ENCODE measurements around the gene MAP7D3. TPM values are rescaled to one million over a fixed set of nuclear protein-coding genes. Genes with fewer than 3 reads are reported as not detected.

The MAP7D3 gene
- total and polyA plus RNA-seq, 2 of the 8 experiments (the other 6 are each of a cell fraction or from before 2014, with no cell fraction given), result 4.8 to 19.6 TPM

GRCh38 chrX:136168929-136169735, 82.1 kb downstream of the MAP7D3 start:
- Histone ChIP-seq H3K14ac (ENCODE audit: insufficient read length) (no peak overlapping the region), H3K27ac (ENCODE audit: low read depth, low read length) (no peak overlapping the region), H3K23ac (ENCODE audit: insufficient read length) (no peak overlapping the region), H3K79me1 (ENCODE audit: low read depth, low read length) (no peaks in the 10 kb centered on the region), H4K5ac (ENCODE audit: insufficient read length, low read depth, low read length) (no peak overlapping the region), H2BK15ac (ENCODE audit: low read length) (no peak overlapping the region), H3K4me3 (ENCODE audit: extremely low read depth in 1 of 4, insufficient read depth in 2 of 4, low read depth in 3 of 4, low read length in 4 of 4) (no peak overlapping the region), H3K27me3 (replicated peaks in 1 of 4; ENCODE audit: control insufficient read depth in 3 of 4, extremely low read depth in 1 of 4, insufficient read depth in 3 of 4, low read length in 3 of 4) (no peaks in the 10 kb centered on the region), H3K18ac (ENCODE audit: extremely low read depth, low read length) (no peak overlapping the region; the same call in 1 of the 2 replicates), H2BK120ac (replicated peaks; ENCODE audit: low read depth, low read length) (no peak overlapping the region), H3K9me3 (ENCODE audit: insufficient read depth in 2 of 2, low read depth in 1 of 2, low read length in 1 of 2) (no peaks in the 10 kb centered on the region), H2BK5ac (ENCODE audit: low read depth, low read length) (no peak overlapping the region), H3K23me2 (ENCODE audit: low read depth, low read length) (no peaks in the 10 kb centered on the region), H3K56ac (replicated peaks; ENCODE audit: insufficient read length, low read depth, low read length) (no peak overlapping the region), H2BK20ac (ENCODE audit: low read length) (no peak overlapping the region), H3K79me2 (ENCODE audit: control insufficient read depth in 1 of 2, insufficient read depth in 2 of 2, low read length in 2 of 2) (peaks cover 0 to 12% of the 10 kb centered on the region in 2 experiments; a peak in 2 of 4 replicates), H3K36me3 (ENCODE audit: control insufficient read depth in 2 of 4, insufficient read depth in 4 of 4, low read length in 3 of 4) (no peaks in the 10 kb centered on the region), H3K4me2 (ENCODE audit: insufficient read depth in 1 of 2, low read depth in 2 of 2, low read length in 2 of 2) (0 out of 4 replicates have a peak overlapping the region, but pooled peaks have one; percentile 7 to 21), H3K4me1 (replicated peaks in 1 of 4; ENCODE audit: control insufficient read depth in 3 of 4, insufficient read depth in 4 of 4, low read length in 3 of 4) (peaks cover 0 to 5% (median 3%) of the 10 kb centered on the region in 4 experiments; a peak in 4 of 7 replicates), H2AFZ (ENCODE audit: low read length) (no peak overlapping the region), H4K8ac (ENCODE audit: extremely low read depth, insufficient read depth, low read length) (no peak overlapping the region; the same call in 1 of the 2 replicates), H4K20me1 (replicated peaks in 1 of 2; ENCODE audit: control insufficient read depth in 1 of 2, insufficient read depth in 2 of 2, low read length in 2 of 2) (peaks cover 3 to 4% of the 10 kb centered on the region in 2 experiments), H3K4ac (replicated peaks; ENCODE audit: insufficient read length, low read depth, low read length) (no peak overlapping the region), H3K9ac (replicated peaks in 1 of 4; ENCODE audit: extremely low read depth in 1 of 4, low read depth in 3 of 4, low read length in 3 of 4) (no peak overlapping the region), H4K91ac (replicated peaks; ENCODE audit: insufficient read length, low read length) (no peak overlapping the region), H2BK12ac (ENCODE audit: low read depth, low read length) (no peak overlapping the region; the same call in 1 of the 2 replicates), H2AK5ac (ENCODE audit: low read depth, low read length) (no peak overlapping the region)
- FAIRE-seq (peak; percentile 78), DNase-seq (ENCODE audit: low read depth in 1 of 2, low spot score in 2 of 2) (peak; percentile 19 to 43)
- ChIA-PET CTCF (ENCODE audit: partially characterized antibody) (interaction anchor here (0.6 to 1.2 kb wide), 2 partner anchors 13 to 140 kb away, joined by 3 read pairs; no protein-coding TSS in a partner anchor), POLR2A (ENCODE audit: partially characterized antibody) (no interaction called here)
- WGBS, 2 experiments (ENCODE audit: extremely low coverage in 1 of 2, insufficient coverage in 1 of 2, insufficient read length in 1 of 2, insufficient replicate concordance in 2 of 2, low coverage in 1 of 2, low lambda C conversion rate in 2 of 2, missing lambda C conversion rate in 1 of 2), result 47% methylated on average over 12 of the region's 17 CpGs; no CpG with 5 or more reads in 1 of the 2 experiments
- TF ChIP-seq POU5F1 (IDR thresholded peaks at IDR 0.05; ENCODE audit: low read depth, low read length), result no peak
- TF ChIP-seq CBX5 (IDR thresholded peaks at IDR 0.05; ENCODE audit: low read depth, low read length), result no peak
- TF ChIP-seq CTCF (IDR thresholded peaks at IDR 0.05; ENCODE audit: control extremely low read depth in 1 of 3, insufficient read depth in 1 of 3, low read depth in 1 of 3, low read length in 3 of 3), result no peak
- TF ChIP-seq PHF8 (conservative IDR thresholded peaks at IDR 0.05; ENCODE audit: low read depth, low read length), result no peak
- peak; percentile 42; the same call in 1 of the 2 replicates for TF ChIP-seq POLR2AphosphoS5 (IDR thresholded peaks at IDR 0.05; ENCODE audit: low read depth, low read length)
- no peak for TF ChIP-seq ASH2L (IDR thresholded peaks at IDR 0.05; ENCODE audit: low read length)
